Smooth muscle cell (in vitro differentiated cells): ENCODE measurements around the gene MYO9B. TPM values are rescaled to one million over a fixed set of nuclear protein-coding genes. Genes with fewer than 3 reads are reported as not detected.

Source experiments
- DNase-seq: peaks from one replicate; lab custom pipeline; 2025; ENCODE audit not compliant: unreplicated experiment; lab: John Stamatoyannopoulos, UW
- H2AFZ ChIP-seq: fragments of 200-600 bp; sonication (generic); 2 replicates; pipeline ENCODE4 v1.6.0; 2016; ENCODE audit warnings: antibody characterized with exemption, low read depth, mild to moderate bottlenecking
- H3F3A ChIP-seq: fragments of 200-600 bp; sonication (generic); 2 replicates; pipeline ENCODE4 v1.6.0; 2017; ENCODE audit warnings: antibody characterized with exemption, low read depth
- H3K27ac ChIP-seq: fragments of 200-600 bp; sonication (generic); 2 replicates; pipeline ENCODE4 v1.5.1; 2016; ENCODE audit warnings: low read depth, mild to moderate bottlenecking
- H3K27me3 ChIP-seq: fragments of 200-600 bp; sonication (generic); 2 replicates; pipeline ENCODE4 v1.6.1; 2016; ENCODE audit warnings: low read depth, mild to moderate bottlenecking
- H3K36me3 ChIP-seq: fragments of 200-600 bp; sonication (generic); 2 replicates; pipeline ENCODE4 v1.5.1; 2016; ENCODE audit warnings: low read depth
- H3K4me1 ChIP-seq: fragments of 200-600 bp; sonication (generic); 2 replicates; pipeline ENCODE4 v1.5.1; 2016; ENCODE audit warnings: low read depth
- H3K4me2 ChIP-seq: fragments of 200-600 bp; sonication (generic); 2 replicates; pipeline ENCODE4 v1.6.0; 2016; ENCODE audit warnings: mild to moderate bottlenecking
- H3K4me3 ChIP-seq: fragments of 200-600 bp; sonication (generic); 2 replicates; pipeline ENCODE4 v1.5.1; 2016; ENCODE audit warnings: mild to moderate bottlenecking
- H3K79me2 ChIP-seq: fragments of 200-600 bp; sonication (generic); 2 replicates; pipeline ENCODE4 v1.6.0; 2016; ENCODE audit warnings: low read depth, mild to moderate bottlenecking
- H3K9ac ChIP-seq: fragments of 200-600 bp; sonication (generic); 2 replicates; pipeline ENCODE4 v1.6.0; 2016; ENCODE audit warnings: low read depth
- H3K9me3 ChIP-seq: fragments of 200-600 bp; sonication (generic); replicated peaks from 2 replicates; pipeline ENCODE4 v1.5.1; 2016; ENCODE audit warnings: low read depth
- H4K20me1 ChIP-seq: fragments of 200-600 bp; sonication (generic); 2 replicates; pipeline ENCODE4 v1.6.0; 2016; ENCODE audit warnings: low read depth
- WGBS: methylation state at CpG from one replicate; pipeline ENCODE4 v1.1.7; 2016; ENCODE audit warnings: low lambda C conversion rate; 5-methylcytosine and 5-hydroxymethylcytosine counted together
- polyA plus RNA-seq: library from polyadenylated mRNA; unstranded; fragments of >200 nt; fragmentation: Nextera tagmentation; extraction: Ambion mirVana; gene quantifications from 2 replicates; pipeline ENCODE4 v1.2.1, GENCODE V29; 2016
- total RNA-seq: library from RNA; depleted of rRNA; stranded (reverse); fragments of >200 nt; gene quantifications from 2 replicates; pipeline ENCODE4 v1.2.3, GENCODE V29; 2014
- TF ChIP-seq, protein P1 (sequence below): fragments of 200-600 bp; sonication (generic); IDR thresholded peaks from 2 replicates; pipeline ENCODE4 v1.5.1; 2017; ENCODE audit warnings: borderline replicate concordance, mild to moderate bottlenecking, antibody characterized with exemption; ENCODE audit not compliant: insufficient read depth, poor library complexity, severe bottlenecking

Gene MYO9B
- total and polyA plus RNA-seq, 2 experiments from 2014 or later: 44.6 to 46.6 TPM

DNA sequence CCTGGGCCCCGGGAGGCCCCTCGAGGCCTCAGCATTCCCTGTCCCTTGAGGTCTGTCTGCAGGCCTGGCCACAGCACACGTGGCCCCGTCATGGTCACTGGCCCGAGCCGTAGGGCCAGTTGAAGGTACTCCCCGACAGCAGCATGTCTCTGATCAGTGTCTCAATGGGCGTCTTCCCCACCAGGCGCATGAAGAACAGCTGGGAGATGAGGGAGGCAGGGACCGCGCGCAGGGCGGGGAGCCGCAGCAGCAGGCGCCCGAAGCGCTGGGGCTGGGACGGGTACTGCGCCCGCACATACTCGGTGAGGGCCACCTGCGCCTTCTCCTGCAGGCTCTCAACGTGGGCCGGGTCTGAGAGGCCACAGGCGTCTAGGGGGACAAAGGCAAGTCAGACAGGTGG is 156.7 kb downstream of the MYO9B start:
- TF ChIP-seq, protein P1, sequence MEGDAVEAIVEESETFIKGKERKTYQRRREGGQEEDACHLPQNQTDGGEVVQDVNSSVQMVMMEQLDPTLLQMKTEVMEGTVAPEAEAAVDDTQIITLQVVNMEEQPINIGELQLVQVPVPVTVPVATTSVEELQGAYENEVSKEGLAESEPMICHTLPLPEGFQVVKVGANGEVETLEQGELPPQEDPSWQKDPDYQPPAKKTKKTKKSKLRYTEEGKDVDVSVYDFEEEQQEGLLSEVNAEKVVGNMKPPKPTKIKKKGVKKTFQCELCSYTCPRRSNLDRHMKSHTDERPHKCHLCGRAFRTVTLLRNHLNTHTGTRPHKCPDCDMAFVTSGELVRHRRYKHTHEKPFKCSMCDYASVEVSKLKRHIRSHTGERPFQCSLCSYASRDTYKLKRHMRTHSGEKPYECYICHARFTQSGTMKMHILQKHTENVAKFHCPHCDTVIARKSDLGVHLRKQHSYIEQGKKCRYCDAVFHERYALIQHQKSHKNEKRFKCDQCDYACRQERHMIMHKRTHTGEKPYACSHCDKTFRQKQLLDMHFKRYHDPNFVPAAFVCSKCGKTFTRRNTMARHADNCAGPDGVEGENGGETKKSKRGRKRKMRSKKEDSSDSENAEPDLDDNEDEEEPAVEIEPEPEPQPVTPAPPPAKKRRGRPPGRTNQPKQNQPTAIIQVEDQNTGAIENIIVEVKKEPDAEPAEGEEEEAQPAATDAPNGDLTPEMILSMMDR: no peak
- Histone ChIP-seq H3K4me1 (peaks cover 4% of the 10 kb centered on the region), H3K79me2 (peaks cover 20% of the 10 kb centered on the region), H2AFZ (no peak overlapping the region), H3K27me3 (no peaks in the 10 kb centered on the region), H3K27ac (no peak overlapping the region), H3K4me2 (no peak overlapping the region), H3F3A (peaks cover 28% of the 10 kb centered on the region), H3K9me3 (no peaks in the 10 kb centered on the region), H3K4me3 (no peak overlapping the region), H4K20me1 (peaks cover 51% of the 10 kb centered on the region), H3K36me3 (no peaks in the 10 kb centered on the region), H3K9ac (no peak overlapping the region)
- WGBS: 98% methylated on average over 25 of the region's 25 CpGs
- DNase-seq: no peak

DNA sequence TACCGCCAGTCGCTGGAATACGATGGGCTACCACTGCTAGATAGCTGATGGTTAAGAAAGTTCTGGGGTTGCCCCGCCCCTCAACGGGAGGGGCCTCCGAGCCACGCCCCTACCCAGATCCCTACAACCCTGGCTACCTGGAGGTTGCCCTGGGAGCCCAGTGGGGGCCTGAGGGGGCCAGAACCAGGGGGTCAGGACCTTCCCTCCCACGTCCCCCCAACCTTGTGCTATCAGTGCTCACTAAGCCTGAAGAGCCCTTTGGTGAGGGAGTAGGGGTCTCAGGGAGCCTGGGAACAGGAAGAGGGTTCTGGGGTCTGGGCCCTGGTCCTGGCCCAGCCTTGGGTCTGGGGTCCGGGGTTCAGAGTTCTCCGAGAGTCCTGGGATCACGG is 159.3 kb downstream of the MYO9B start:
- Histone ChIP-seq H3K79me2 (peaks cover 36% of the 10 kb centered on the region), H3F3A (peaks cover 33% of the 10 kb centered on the region), H3K36me3 (no peaks in the 10 kb centered on the region), H3K4me2 (peak overlapping the region; percentile 90), H3K9ac (no peak overlapping the region), H3K4me1 (peaks cover 4% of the 10 kb centered on the region), H3K4me3 (peak overlapping the region; percentile 52), H3K27ac (no peak overlapping the region), H2AFZ (no peak overlapping the region), H3K27me3 (no peaks in the 10 kb centered on the region), H4K20me1 (peaks cover 77% of the 10 kb centered on the region), H3K9me3 (no peaks in the 10 kb centered on the region)
- WGBS: 33% methylated on average over 11 of the region's 11 CpGs
- DNase-seq: no peak
- TF ChIP-seq, protein P1: no peak

DNA sequence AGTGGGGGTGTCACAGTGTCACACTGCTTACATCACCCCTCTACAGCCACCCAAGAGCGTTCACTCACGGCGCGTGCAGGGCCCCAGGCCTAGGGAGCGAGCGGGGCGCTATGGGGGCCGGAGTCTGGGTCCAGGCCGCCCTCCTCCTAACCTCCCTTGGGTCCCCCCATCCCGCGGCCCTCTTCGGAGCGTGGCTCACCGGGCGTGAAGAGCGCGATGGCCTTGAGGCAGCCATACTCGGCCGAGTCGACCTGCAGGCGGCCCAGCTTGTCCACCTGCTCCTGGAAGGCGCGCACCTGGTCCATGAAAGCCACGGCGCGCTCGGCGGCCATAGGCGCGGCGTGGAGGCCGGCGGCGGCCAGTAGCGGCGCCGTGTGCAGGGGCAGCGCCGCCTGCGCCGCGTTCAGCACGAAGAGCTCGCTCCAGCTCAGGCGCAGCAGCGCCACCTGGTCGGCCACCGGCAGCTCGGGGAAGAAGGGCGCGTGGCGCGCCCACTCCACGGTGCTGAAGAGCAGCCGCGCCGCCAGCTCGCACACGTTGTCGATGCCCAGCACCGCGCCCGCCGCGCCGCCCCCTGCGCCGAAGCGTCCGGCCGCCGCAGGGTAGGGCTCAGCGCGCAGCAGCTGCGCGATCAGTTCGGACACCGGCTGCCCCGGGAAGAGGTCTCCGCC is 159.9 kb downstream of the MYO9B start:
- Histone ChIP-seq H2AFZ (no peak overlapping the region), H3F3A (peaks cover 30% of the 10 kb centered on the region), H3K27me3 (no peaks in the 10 kb centered on the region), H4K20me1 (peaks cover 83% of the 10 kb centered on the region), H3K4me1 (peaks cover 4% of the 10 kb centered on the region), H3K9ac (no peak overlapping the region), H3K9me3 (no peaks in the 10 kb centered on the region), H3K27ac (no peak overlapping the region), H3K4me2 (peak overlapping the region; percentile 90), H3K36me3 (no peaks in the 10 kb centered on the region), H3K4me3 (peak overlapping the region; percentile 52), H3K79me2 (peaks cover 41% of the 10 kb centered on the region)
- DNase-seq: peak; percentile 34
- TF ChIP-seq, protein P1: peak; percentile 25
- 11% methylated on average over 53 of the region's 80 CpGs for WGBS
